ENCODE results near the gene SEMA3A. TPM values are rescaled to one million over a fixed set of nuclear protein-coding genes. Genes with fewer than 3 reads are reported as not detected.

SEMA3A gene
- total RNA-seq, 1 experiment from 2014 or later, result 20.2 TPM

DNA sequence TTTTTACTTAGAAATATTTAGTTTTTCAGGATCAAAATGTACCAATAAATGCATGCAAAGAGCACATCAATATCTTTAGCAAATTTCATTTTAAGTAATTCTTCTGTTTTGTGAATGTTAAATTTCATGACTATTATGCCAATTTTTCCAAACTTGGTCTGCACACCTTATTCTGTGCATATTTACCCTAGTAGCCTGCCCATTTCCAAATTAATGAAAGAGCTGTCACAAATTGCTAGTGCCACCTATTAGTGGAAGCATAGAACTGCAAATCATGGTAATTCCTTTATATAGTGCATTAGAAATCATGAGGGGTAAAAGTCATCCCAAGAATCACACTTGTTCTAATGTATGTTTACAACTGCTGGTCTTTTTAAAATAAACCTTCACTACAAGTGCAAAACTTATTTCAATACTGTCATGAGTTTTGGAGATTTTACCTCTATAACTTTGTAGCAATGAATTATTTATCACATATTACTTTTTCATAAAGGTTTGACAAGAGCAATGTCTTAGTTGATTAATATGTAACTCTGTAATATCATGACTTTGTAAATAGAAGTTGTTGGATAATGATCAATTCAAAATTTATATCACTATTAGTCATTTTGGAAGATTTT is 5.7 kb downstream of the SEMA3A start:
- Mint-ChIP-seq H3K36me3 (ENCODE audit: insufficient read depth, unreplicated experiment) (peaks cover 3% of the 10 kb centered on the region), H3K4me3 (ENCODE audit: low read depth, unreplicated experiment) (no peak overlapping the region), H3K27me3 (ENCODE audit: unreplicated experiment) (no peaks in the 10 kb centered on the region), H3K27ac (ENCODE audit: unreplicated experiment) (no peak overlapping the region), H3K9me3 (ENCODE audit: low read depth, unreplicated experiment) (no peaks in the 10 kb centered on the region), H3K4me1 (ENCODE audit: low read depth, unreplicated experiment) (peaks cover 11% of the 10 kb centered on the region)
- CTCF ChIA-PET, result no interaction called here
- DNase-seq, result no peak
- no TSS peak for BruUV-seq (replicated peaks)
- TF ChIP-seq, protein P1, sequence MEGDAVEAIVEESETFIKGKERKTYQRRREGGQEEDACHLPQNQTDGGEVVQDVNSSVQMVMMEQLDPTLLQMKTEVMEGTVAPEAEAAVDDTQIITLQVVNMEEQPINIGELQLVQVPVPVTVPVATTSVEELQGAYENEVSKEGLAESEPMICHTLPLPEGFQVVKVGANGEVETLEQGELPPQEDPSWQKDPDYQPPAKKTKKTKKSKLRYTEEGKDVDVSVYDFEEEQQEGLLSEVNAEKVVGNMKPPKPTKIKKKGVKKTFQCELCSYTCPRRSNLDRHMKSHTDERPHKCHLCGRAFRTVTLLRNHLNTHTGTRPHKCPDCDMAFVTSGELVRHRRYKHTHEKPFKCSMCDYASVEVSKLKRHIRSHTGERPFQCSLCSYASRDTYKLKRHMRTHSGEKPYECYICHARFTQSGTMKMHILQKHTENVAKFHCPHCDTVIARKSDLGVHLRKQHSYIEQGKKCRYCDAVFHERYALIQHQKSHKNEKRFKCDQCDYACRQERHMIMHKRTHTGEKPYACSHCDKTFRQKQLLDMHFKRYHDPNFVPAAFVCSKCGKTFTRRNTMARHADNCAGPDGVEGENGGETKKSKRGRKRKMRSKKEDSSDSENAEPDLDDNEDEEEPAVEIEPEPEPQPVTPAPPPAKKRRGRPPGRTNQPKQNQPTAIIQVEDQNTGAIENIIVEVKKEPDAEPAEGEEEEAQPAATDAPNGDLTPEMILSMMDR (IDR thresholded peaks at IDR 0.05; ENCODE audit: unreplicated experiment), result no peak
- intact Hi-C loops (cut with micrococcal nuclease; ENCODE audit: unreplicated experiment), result loop anchor here (2.0 kb wide), 2 partner anchors 40 to 212 kb away; no protein-coding TSS in a partner anchor

DNA sequence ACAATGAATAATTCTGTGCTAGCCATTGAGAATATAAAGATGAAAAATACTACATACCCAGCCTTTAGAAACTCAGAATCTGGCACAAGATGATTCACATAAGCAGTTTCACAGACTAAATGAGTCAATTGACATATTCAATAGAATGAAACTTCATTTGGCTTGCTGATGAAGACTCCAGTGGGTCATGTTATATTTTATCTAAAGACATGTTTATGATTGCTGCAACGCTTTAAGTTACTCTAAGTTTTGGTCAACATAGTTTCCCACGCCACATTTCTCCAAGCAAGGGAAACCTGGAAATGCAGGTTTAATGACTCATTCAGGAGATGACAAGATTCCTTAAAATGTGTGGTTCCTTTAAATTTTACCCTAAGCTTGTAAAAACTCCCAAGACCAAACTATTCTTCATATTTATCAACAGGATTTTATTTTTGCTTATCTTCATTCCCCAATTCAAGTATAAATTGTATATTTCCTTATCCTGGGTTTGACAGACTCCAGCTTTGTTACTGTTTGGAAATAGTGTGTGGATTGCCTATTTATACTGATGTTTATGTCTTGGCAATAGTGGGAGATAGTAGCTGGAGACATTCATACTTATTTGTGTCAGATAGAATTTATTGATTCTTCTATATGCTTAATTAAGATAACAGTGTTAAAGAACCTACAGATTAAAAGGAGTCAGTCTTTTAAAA is 6.6 kb downstream of the SEMA3A start:
- Mint-ChIP-seq H3K36me3 (ENCODE audit: insufficient read depth, unreplicated experiment) (no peaks in the 10 kb centered on the region), H3K4me1 (ENCODE audit: low read depth, unreplicated experiment) (peaks cover 13% of the 10 kb centered on the region), H3K27ac (ENCODE audit: unreplicated experiment) (peak overlapping the region; percentile 60), H3K27me3 (ENCODE audit: unreplicated experiment) (no peaks in the 10 kb centered on the region), H3K9me3 (ENCODE audit: low read depth, unreplicated experiment) (no peaks in the 10 kb centered on the region), H3K4me3 (ENCODE audit: low read depth, unreplicated experiment) (no peak overlapping the region)
- no TSS peak for BruUV-seq (replicated peaks)
- TF ChIP-seq, protein P1 (IDR thresholded peaks at IDR 0.05; ENCODE audit: unreplicated experiment), result no peak
- intact Hi-C loops (cut with micrococcal nuclease; ENCODE audit: unreplicated experiment), result loop anchor here (2.0 kb wide), 2 partner anchors 39 to 211 kb away; no protein-coding TSS in a partner anchor
- CTCF ChIA-PET, result no interaction called here
- no peak for DNase-seq

DNA sequence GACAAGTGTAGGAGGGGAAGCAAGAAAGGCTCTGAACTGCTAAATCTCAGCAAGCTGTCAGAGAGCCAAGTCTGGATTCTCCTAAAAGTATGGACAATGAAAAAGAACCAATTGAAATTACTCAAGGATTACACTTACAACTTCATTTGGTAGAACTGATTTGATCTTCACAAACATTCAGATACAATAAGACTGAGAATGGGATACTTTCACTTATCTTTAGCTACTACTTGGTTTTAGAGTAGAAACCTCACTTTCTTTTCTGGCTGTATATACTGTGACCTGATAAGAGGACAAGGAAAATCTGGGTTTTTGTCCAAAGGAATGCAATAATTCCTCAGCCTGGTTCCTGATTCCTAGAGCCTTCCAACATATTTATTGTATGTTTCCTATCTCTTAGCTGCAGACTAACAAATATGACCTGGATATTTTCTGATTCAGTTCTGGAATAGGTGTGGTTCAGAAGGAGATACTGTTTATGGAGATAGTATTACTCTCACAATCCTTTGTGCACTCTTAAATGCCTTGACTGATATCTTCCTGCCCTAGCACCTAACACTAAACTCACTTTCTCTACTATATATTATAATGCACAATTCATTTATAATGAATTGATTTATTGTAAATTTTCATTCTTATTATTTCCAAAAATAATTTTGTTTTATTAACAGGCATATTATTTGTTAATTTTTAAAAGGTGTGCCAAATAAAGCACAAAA is 7.3 kb downstream of the SEMA3A start:
- H3K27me3 Mint-ChIP-seq (ENCODE audit: unreplicated experiment), result no peaks in the 10 kb centered on the region
- H3K36me3 Mint-ChIP-seq (ENCODE audit: insufficient read depth, unreplicated experiment), result no peaks in the 10 kb centered on the region
- intact Hi-C loops (cut with micrococcal nuclease; ENCODE audit: unreplicated experiment), result no loop called here
- no peak overlapping the region for H3K27ac Mint-ChIP-seq (ENCODE audit: unreplicated experiment)
- peak overlapping the region; percentile 19 for H3K4me3 Mint-ChIP-seq (ENCODE audit: low read depth, unreplicated experiment)
- no peaks in the 10 kb centered on the region for H3K9me3 Mint-ChIP-seq (ENCODE audit: low read depth, unreplicated experiment)
- peaks cover 13% of the 10 kb centered on the region for H3K4me1 Mint-ChIP-seq (ENCODE audit: low read depth, unreplicated experiment)
- TF ChIP-seq, protein P1 (IDR thresholded peaks at IDR 0.05; ENCODE audit: unreplicated experiment), result no peak
- no peak for DNase-seq
- CTCF ChIA-PET, result no interaction called here
- no TSS peak for BruUV-seq (replicated peaks)

DNA sequence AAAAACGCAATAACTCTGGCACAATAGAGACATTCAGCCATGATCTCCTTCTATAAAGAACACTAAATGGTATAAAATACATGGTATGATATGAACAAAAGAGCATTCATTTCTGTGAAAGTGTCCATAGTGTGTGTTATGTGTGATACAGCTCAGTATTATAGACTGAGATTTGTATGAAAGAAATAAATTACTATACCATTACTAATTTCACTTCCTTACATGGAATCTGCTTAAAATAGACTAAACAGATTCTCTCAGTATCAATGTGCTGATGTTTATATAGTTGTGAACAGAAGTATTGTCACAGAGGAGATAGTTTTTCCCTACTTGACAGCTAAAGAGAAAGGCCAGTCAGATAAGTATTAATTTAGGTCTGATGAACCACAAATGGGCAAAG is 10.8 kb downstream of the SEMA3A start:
- no TSS peak for BruUV-seq (replicated peaks)
- no peak for DNase-seq
- CTCF ChIA-PET, result interaction anchor here (0.8 kb wide), 1 partner anchor 156 kb away, joined by 3 read pairs; no protein-coding TSS in a partner anchor
- Mint-ChIP-seq H3K9me3 (ENCODE audit: low read depth, unreplicated experiment) (no peaks in the 10 kb centered on the region), H3K4me3 (ENCODE audit: low read depth, unreplicated experiment) (no peak overlapping the region), H3K27ac (ENCODE audit: unreplicated experiment) (no peak overlapping the region), H3K36me3 (ENCODE audit: insufficient read depth, unreplicated experiment) (no peaks in the 10 kb centered on the region), H3K4me1 (ENCODE audit: low read depth, unreplicated experiment) (peaks cover 8% of the 10 kb centered on the region), H3K27me3 (ENCODE audit: unreplicated experiment) (no peaks in the 10 kb centered on the region)
- TF ChIP-seq, protein P1 (IDR thresholded peaks at IDR 0.05; ENCODE audit: unreplicated experiment), result no peak
- intact Hi-C loops (cut with micrococcal nuclease; ENCODE audit: unreplicated experiment), result no loop called here

All from Calu3 (cell line).